HG02763 (cell line): ENCODE results near the gene RGS5.
"Not testable (repeated sequence)": the region's sequence is repeated elsewhere in the genome, so short reads cannot be mapped to it uniquely, and the experiment has no call there.

Experiments
- ATAC-seq: cut with Tn5 transposase; IDR thresholded peaks from one replicate; pipeline ENCODE4 v1.9.1; 2021; ENCODE audit warnings: mild to moderate bottlenecking, moderate library complexity; ENCODE audit not compliant: unreplicated experiment

The RGS5 gene, protein sequence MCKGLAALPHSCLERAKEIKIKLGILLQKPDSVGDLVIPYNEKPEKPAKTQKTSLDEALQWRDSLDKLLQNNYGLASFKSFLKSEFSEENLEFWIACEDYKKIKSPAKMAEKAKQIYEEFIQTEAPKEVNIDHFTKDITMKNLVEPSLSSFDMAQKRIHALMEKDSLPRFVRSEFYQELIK

DNA sequence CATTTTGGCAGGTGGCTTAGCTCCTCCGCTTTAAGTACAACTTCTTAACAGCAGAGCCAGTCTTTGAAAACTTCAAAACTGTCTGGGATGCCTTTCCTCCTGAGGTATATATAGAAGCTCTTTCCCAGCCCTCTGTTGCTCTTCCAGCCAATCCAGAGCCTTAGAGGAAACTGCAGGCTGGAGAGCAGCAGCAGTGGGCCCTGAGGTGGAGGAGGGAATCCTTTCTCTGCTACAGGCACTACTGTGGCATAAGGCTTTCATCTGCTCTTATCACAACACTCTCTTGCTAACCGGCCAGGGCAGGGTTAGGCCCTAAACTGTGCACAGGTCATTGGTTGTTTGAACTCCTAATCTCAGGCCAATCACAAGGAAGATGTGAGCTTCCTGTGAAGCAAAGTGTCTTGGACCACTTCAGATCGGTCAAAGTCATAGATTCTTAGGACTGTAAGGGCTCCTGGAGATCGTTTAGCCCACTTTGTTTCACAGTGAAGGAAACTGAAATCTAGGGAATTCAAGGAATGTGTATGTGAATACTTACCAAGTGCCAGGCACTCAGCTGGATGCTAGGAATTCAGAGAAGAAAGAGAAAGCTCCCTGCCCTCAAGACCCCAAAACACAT, at the start of gene RGS5:
RGS5 (minus strand) TSS at position 84 of the 619 bp plus-strand sequence; CDS start at position 3, 81 bp downstream.
- ATAC-seq, result no peak

DNA sequence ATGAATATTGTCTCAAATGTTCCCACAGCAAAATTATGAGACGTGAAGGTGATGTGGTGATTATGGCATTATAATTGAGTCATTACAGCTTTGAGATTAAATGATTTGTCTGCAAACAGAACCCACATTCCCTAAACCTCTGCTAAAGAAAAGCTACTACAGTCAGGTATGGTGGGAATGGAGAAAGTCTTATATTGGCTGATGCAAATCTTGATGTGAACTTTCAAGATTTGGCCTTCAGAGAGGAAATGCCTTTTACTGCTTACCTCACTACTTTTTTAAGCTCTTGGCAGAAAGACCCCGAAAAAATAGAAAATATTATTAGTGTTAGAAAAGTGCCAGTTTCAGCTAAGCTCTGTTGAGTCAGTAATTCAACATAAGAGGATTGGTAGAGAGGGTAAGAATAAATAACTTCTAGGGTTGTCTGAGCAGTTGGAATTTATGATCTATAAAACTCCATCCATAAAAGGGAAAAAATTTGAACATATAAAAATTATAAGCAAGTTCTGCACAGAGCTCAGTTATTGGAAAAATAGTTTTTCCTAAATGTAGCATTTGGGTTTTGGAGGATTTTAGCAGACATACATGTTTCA, 47.8 kb upstream of the RGS5 start:
- no peak for ATAC-seq

GRCh38 chr1:163248064-163248463, 45.3 kb upstream of the RGS5 start:
- ATAC-seq, result no peak

GRCh38 chr1:163244648-163245047, 41.9 kb upstream of the RGS5 start:
- not testable (repeated sequence) for ATAC-seq

DNA sequence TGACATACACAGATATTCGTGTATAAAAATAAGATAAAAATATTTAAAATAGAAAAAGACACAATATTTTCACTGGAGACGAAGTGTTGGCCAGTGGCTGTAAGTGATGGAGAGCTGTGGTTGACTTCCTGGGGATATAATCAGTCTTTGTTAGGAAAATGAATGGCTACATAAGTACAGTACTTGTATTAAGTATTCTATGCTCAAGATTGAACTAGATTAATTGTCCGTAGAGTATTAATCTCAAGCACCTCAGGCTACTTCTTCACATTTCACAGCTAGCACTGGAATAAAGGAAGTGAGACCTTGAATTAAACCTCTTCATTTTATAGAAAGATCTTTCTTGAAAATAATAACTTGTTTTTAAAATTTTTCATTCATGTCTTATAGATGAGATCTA, 39.0 kb upstream of the RGS5 start:
- ATAC-seq, result no peak

GRCh38 chr1:163240705-163241104, 38.0 kb upstream of the RGS5 start:
- ATAC-seq, result no peak

GRCh38 chr1:163233643-163234042, 30.9 kb upstream of the RGS5 start:
- not testable (repeated sequence) for ATAC-seq

GRCh38 chr1:163231385-163231784, 28.7 kb upstream of the RGS5 start:
- no peak for ATAC-seq

- no peak for ATAC-seq
Measured at GRCh38 chr1:163230827-163231226, 28.1 kb upstream of the RGS5 start.

DNA sequence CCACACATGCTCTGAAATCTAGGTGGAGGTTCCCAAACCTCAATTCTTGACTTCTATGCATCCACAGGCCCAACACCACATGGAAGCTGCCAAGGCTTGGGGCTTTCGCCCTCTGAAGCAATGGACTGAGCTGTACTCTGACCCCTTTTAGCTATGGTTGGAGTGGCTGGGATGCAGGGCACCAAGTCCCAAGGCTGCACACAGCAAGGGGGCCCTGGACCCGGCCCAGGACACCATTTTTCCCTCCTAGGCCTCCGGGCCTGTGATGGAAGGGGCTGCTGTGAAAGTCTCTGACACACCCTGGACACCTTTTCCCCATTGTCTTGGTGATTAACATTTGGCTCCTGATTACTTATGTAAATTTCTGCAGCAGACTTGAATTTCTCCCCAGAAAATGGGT, 25.6 kb upstream of the RGS5 start:
- ATAC-seq, result not testable (repeated sequence)

- no peak for ATAC-seq
Measured at GRCh38 chr1:163227126-163227525, 24.4 kb upstream of the RGS5 start.

DNA sequence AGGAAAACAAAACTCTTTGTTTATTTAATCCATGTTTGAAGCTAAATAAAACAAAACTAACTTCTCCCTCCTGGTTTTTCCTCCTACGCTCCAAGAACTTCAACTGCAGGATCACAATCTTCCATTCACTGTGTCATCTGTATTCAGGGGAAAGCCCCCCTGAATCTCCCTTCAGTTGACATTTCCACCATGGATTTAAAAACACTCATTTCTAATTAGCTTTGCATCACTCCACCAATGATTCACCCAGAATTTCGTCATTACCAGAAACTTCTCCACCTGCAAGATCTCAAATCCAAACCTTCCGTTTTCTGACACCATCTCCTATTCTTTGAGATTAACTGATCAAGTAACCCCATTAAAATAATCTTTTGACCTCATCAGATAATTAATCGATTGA, 10.9 kb upstream of the RGS5 start:
- no peak for ATAC-seq

GRCh38 chr1:163211667-163212066, 9.0 kb upstream of the RGS5 start:
- no peak for ATAC-seq

DNA sequence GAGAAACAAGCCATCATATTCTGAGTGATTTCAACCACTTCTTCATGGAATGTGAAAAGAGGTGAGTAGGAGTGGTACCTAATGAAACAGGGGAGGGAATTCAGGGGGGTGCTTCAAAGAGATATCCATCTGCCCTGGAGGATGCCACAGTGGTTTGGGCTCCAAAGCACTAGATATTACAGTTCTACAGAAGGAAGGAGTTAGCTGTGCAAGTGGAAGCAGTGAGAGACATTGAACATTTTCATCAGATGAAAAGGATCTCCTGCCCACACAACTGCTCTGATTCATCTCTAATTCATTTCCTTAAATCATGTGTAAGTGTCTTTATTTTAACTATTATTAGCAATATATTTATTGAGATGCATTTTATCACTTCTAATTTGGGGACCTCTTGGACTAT, 2.8 kb upstream of the RGS5 start:
- ATAC-seq, result no peak

DNA sequence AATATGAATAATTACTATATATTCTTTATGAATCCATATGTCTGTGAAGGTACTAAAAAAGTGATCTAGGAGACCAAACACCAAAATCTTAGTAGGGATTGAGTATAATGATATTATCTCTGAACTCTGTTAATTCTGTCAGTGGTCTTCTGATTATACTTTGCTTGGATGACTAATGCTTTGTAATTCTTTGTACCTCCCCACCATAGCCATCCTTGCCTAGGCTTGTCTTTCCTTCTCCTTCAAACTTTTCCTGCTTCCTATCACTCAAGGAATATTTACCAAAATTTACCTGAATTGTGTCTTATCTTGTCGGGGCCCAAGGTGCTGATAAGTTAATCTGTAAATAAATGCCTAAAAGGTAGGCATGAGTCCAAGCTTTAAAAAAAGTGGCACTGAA, 845 bp upstream of the RGS5 start:
- no peak for ATAC-seq

- ATAC-seq, result no peak
Measured at GRCh38 chr1:163201906-163202305, 810 bp downstream of the RGS5 start.

DNA sequence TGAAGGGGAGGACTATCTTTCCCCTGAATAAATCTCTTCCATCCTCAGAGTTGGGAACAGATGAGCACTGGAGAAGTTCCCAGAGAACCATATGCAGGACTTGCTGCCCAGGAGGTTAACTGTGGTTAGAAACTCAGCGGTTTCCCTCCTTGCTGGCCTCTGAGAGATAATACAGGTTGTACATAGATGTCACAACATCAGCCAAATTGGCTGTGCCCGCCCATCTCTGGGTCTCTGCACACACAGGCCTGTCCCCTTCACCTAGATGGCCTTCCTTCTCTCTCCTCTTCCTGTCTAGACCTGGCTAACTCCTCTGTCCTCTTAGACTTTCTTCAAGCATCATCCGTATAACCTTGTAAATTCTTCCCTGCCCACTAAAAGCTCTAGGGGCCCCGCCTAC, 5.7 kb downstream of the RGS5 start:
- ATAC-seq, result no peak

- no peak for ATAC-seq
Measured at GRCh38 chr1:163196449-163196787, 6.3 kb downstream of the RGS5 start.

DNA sequence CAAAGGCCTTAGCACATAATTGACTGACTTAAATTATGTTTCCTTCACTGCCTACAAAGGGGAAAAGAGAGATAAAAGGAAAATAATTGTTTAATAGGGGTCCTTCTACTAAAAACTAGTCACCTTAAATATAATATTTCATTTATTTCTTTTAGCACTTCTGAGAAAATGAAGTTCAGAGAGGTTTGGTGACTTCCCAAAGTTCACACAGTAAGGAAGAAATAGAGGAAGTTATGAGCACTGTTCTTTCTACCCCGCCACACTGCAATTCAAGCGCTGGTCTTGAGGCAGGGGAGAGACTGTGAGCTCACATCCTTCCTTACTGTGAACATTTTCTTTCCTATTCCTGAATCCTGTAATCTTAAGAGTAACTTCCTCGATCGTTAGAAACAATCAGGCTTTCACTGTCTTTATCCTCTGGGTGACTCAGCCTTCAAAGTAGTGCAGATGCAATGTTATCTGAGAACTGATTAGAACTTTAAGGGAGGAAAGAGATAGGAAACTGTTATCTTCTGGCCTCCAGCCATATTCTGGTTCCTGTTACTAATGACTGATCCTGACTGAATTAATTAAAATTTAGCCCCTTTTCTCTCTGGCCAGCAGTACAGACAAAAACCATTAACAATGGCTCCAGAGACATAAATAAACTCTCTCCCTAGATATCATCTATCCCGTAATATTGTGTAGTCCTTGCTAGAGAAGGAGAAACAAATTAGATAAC, 6.8 kb downstream of the RGS5 start:
- no peak for ATAC-seq

- no peak for ATAC-seq
Measured at GRCh38 chr1:163191301-163191700, 11.4 kb downstream of the RGS5 start.

GRCh38 chr1:163188947-163189346, 13.8 kb downstream of the RGS5 start:
- no peak for ATAC-seq

- no peak for ATAC-seq
Measured at GRCh38 chr1:163187849-163188248, 14.9 kb downstream of the RGS5 start.
